K562 (cell line): ENCODE results near the gene NUFIP2. TPM values are rescaled to one million over a fixed set of nuclear protein-coding genes. Genes with fewer than 3 reads are reported as not detected.

Experiments
- CBX1 ChIP-seq: sonication (generic); IDR thresholded peaks from 2 replicates; pipeline ENCODE4 v1.6.1; 2016; ENCODE audit warnings: antibody characterized with exemption, low read depth, mild to moderate bottlenecking
- CHCHD3 ChIP-seq: fragments of 250-450 bp; sonication (Bioruptor Pico); IDR thresholded peaks from 2 replicates; pipeline ENCODE4 v2.1.2; 2022; ENCODE audit warnings: mild to moderate bottlenecking
- E4F1 ChIP-seq: fragments of 250-450 bp; sonication (Bioruptor Pico); IDR thresholded peaks from 2 replicates; pipeline ENCODE4 v1.5.0; 2021; ENCODE audit warnings: mild to moderate bottlenecking, borderline replicate concordance
- ESRRB ChIP-seq: fragments of 250-450 bp; sonication (Bioruptor Pico); IDR thresholded peaks from 2 replicates; pipeline ENCODE4 v1.5.0; 2020; ENCODE audit warnings: mild to moderate bottlenecking, moderate library complexity, borderline replicate concordance
- KLF1 ChIP-seq: fragments of 450-650 bp; IDR thresholded peaks from 2 replicates; pipeline ENCODE4 v1.6.1; 2016; ENCODE audit warnings: missing genetic modification characterization, missing compliant biosample characterization
- MLLT1 ChIP-seq, 2 experiments: fragments of 450-650 bp; IDR thresholded peaks; 2 replicates each; pipeline ENCODE4 v1.6.1; 2016
- SMAD3 ChIP-seq: fragments of 450-650 bp; formaldehyde crosslinking; conservative IDR thresholded peaks from 2 replicates; pipeline ENCODE4 v1.4.0; 2020; ENCODE audit warnings: mild to moderate bottlenecking
- polyA plus RNA-seq, 8 experiments: library from polyadenylated mRNA; depleted of rRNA in 4 of 8; stranded (reverse) in 5 of 8; unstranded in 3 of 8; fragments of >200 nt; fragmentation: Nextera tagmentation in 2 of 8; fragmentation: Illumina TruSeq in 1 of 8; extraction: Ambion mirVana in 2 of 8; extraction: Trizol in 1 of 8; gene quantifications; 2 replicates each; pipeline versions ENCODE4 v1.2.1 to v1.2.3, GENCODE V29; 2011 to 2014; ENCODE audit warnings: inconsistent platforms in 1 of 8, missing spikeins in 1 of 8
- total RNA-seq, 7 experiments: library from RNA; depleted of rRNA in 6 of 7; stranded (reverse); fragments of >200 nt in 6 of 7; fragmentation: Illumina TruSeq in 2 of 7; extraction: Trizol in 2 of 7; gene quantifications; 2 replicates each; pipeline versions ENCODE4 v1.2.1 to v1.2.3, GENCODE V29; 2011 to 2021; ENCODE audit warnings: low replicate concordance in 1 of 7
- TF ChIP-seq, protein P1 (sequence below), 2 experiments: fragments of 450-650 bp in 1 of 2; sonication (generic) in 1 of 2; formaldehyde crosslinking in 1 of 2; IDR thresholded peaks; 2 replicates each; pipeline versions ENCODE4 v1.7.1 to v1.9.0; 2016 to 2022; ENCODE audit warnings: inconsistent platforms in 1 of 2, mild to moderate bottlenecking in 1 of 2, missing genetic modification reagents in 1 of 2
- TF ChIP-seq, protein P2 (sequence below): sonication (generic); formaldehyde crosslinking; IDR thresholded peaks from 2 replicates; pipeline ENCODE4 v1.8.1; 2023; ENCODE audit warnings: mild to moderate bottlenecking, missing genetic modification reagents, moderate library complexity

The NUFIP2 gene
- total and polyA plus RNA-seq, 9 of the 15 experiments (the other 6 are each of a cell fraction or from before 2014, with no cell fraction given): 4.9 to 40.7 (median 18.5) TPM

- TF ChIP-seq, protein P1, sequence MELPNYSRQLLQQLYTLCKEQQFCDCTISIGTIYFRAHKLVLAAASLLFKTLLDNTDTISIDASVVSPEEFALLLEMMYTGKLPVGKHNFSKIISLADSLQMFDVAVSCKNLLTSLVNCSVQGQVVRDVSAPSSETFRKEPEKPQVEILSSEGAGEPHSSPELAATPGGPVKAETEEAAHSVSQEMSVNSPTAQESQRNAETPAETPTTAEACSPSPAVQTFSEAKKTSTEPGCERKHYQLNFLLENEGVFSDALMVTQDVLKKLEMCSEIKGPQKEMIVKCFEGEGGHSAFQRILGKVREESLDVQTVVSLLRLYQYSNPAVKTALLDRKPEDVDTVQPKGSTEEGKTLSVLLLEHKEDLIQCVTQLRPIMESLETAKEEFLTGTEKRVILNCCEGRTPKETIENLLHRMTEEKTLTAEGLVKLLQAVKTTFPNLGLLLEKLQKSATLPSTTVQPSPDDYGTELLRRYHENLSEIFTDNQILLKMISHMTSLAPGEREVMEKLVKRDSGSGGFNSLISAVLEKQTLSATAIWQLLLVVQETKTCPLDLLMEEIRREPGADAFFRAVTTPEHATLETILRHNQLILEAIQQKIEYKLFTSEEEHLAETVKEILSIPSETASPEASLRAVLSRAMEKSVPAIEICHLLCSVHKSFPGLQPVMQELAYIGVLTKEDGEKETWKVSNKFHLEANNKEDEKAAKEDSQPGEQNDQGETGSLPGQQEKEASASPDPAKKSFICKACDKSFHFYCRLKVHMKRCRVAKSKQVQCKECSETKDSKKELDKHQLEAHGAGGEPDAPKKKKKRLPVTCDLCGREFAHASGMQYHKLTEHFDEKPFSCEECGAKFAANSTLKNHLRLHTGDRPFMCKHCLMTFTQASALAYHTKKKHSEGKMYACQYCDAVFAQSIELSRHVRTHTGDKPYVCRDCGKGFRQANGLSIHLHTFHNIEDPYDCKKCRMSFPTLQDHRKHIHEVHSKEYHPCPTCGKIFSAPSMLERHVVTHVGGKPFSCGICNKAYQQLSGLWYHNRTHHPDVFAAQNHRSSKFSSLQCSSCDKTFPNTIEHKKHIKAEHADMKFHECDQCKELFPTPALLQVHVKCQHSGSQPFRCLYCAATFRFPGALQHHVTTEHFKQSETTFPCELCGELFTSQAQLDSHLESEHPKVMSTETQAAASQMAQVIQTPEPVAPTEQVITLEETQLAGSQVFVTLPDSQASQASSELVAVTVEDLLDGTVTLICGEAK (IDR thresholded peaks at IDR 0.05): peak; percentile 65
- TF ChIP-seq, protein P1 (CRISPR knock-in tag; IDR thresholded peaks at IDR 0.05): no peak
- TF ChIP-seq, protein P2, sequence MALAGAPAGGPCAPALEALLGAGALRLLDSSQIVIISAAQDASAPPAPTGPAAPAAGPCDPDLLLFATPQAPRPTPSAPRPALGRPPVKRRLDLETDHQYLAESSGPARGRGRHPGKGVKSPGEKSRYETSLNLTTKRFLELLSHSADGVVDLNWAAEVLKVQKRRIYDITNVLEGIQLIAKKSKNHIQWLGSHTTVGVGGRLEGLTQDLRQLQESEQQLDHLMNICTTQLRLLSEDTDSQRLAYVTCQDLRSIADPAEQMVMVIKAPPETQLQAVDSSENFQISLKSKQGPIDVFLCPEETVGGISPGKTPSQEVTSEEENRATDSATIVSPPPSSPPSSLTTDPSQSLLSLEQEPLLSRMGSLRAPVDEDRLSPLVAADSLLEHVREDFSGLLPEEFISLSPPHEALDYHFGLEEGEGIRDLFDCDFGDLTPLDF (CRISPR knock-in tag): peak; percentile 65; the same call in 1 of the 2 replicates
- TF ChIP-seq SMAD3 (CRISPR knock-in tag) (0 out of 2 replicates have a peak, but pooled peaks have one; percentile 64), KLF1 (tag) (no peak), CHCHD3 (peak; percentile 71; the same call in 1 of the 2 replicates), CBX1 (0 out of 2 replicates have a peak, but pooled peaks have one; percentile 41), ESRRB (CRISPR knock-in tag) (no peak), MLLT1 (IDR thresholded peaks at IDR 0.05) (peak; percentile 94 to 97), E4F1 (CRISPR knock-in tag) (no peak)
Observed at GRCh38 chr17:29293890-29294579, at the start of gene NUFIP2 (continued).
